Left renal pelvis (tissue), 4 donors: ENCODE measurements around the gene COPE. TPM values are rescaled to one million over a fixed set of nuclear protein-coding genes. Genes with fewer than 3 reads are reported as not detected.

Experiments used
- DNase-seq, 4 donors: peaks; one replicate each; pipeline ENCODE4 v3.0.0-alpha.2; 2013; ENCODE audit warnings: low read depth in 4 of 4, low spot score in 3 of 4
- polyA plus RNA-seq, 4 donors: library from polyadenylated mRNA; unstranded; fragments of 120-200 nt; gene quantifications; one replicate each; pipeline ENCODE4 v1.2.1, GENCODE V29; 2013; ENCODE audit not compliant: insufficient read length in 4 of 4

The COPE gene
- polyA plus RNA-seq, 4 donors, result 86.5 to 125 (median 98.0) TPM

- DNase-seq, result no peak
Observed at GRCh38 chr19:18869781-18870530, 49.2 kb downstream of the COPE start.

DNA sequence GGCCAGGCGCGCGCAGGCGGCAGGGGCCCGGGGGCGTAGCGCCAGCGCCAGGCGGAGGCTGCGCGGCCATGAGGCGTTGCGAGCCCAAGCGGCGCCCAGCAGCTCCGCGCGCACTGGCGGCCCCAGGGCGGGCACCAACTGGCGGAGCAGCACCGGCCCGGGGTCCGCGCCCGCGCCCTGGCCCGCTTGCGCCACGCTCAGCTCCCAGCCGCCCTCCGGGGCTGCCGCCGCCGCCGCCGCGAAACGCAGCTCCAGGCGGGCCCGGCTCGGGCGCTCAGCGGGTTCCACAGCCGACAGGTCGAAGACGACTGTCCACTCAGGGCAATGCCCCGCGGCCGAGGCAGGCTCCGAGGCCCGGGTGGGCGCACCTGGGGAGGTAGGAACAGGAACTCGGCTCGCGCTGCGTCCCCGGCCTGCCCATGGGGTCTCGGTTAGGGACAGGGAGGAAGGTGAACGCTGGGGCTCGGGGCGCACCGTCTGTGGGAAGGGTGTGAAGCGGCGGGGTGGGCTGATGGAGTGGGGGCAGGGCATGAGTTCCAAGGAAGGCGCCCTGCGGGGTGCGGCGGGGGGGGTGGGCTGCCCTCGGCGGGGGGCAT lies 50.1 kb downstream of the COPE start:
- no peak for DNase-seq

DNA sequence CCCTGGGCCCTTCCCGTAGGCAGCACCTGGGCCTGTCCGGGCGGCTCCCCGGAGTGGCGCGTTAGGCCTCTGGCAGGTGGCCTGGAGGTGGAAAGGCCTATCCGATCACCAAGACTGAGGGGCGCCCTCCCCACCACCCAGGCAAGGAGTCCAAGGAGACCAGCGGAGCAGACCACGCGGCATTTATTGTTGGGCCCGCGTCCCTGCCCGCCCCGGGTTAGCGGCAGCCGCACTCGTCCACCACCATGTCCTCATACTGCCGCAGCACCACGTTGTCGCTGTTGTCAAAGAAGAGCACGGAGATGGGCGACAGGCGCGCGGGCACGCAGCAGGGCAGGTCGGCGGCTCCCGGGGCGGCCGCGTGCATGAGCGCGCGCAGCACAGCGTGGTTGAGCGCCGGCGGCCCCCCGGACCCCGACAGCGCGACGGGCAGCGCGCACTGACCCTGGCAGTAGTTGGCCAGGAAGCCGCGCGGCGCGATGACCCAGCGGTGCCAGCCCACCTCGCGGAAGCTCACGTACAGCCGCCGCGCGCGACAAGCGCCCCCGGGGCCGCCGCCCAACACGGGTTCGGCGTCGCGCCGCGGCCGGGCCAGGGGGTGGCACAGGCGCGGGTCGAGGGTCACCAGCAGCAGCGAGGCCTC lies 50.7 kb downstream of the COPE start:
- DNase-seq, result no peak

DNA sequence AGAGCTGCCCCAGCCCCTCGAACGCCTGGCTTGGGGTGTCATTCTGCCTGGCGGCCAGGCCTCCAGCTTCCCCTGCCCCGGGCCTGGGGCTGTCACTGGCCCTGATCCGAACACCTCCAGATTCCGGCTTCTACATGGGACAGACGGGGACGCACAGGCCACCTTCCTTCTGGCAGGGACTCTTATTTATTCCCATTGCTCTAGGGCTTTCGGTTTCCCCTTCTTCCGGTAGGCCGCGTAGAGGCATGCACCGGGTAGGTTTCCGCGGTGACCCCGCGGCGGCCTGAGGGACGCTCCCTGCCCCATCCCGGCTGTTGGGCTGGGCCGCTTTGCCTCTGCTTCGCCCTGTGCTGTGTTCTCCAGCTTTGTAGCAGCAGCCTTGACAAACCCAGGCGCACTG lies 51.4 kb downstream of the COPE start:
- DNase-seq, result no peak

- no peak for DNase-seq
Observed at GRCh38 chr19:18867199-18867598, 52.0 kb downstream of the COPE start.

GRCh38 chr19:18866800-18867123 lies 52.4 kb downstream of the COPE start:
- DNase-seq, result no peak

DNA sequence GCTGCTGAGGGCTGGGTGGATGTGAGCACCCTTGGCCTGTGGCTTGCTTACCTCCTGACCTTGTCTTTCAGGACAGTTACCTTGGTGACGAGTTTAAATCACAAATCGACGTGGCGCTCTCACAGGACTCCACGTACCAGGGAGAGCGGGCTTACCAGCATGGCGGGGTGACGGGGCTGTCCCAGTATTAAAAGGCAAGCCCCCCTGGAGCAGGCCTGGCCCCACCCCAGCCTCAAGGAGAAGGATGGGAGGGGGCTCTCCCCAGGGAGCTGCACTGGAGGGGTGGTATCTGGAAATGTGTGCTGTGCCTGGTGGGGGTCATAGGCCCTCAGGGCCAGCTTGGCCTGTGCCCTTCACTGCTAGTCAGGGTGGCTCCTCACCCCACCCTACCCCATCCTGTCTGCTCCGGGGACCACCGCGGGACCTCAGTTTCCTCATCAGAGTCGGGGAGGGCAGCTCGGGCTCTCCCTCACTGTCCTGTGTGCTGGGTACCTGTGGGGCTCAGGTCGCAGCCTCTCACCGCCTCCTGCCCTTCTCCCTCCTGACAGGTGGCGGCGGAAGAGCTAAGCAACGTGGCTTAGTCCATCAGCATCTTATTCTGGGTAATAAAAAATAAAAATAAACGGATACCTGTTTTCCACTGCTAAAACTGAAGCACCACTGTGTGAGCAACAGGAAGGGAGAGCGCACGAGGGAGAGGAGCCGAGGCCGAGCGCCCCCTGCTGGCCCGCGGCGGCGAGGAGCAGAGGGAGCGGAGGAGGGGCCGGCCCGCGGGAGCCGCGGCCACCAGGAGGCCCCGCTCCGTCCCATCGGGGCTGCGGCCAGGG lies 53.0 kb downstream of the COPE start:
- DNase-seq, result no peak

GRCh38 chr19:18865106-18865972 lies 53.8 kb downstream of the COPE start:
- DNase-seq, result no peak

DNA sequence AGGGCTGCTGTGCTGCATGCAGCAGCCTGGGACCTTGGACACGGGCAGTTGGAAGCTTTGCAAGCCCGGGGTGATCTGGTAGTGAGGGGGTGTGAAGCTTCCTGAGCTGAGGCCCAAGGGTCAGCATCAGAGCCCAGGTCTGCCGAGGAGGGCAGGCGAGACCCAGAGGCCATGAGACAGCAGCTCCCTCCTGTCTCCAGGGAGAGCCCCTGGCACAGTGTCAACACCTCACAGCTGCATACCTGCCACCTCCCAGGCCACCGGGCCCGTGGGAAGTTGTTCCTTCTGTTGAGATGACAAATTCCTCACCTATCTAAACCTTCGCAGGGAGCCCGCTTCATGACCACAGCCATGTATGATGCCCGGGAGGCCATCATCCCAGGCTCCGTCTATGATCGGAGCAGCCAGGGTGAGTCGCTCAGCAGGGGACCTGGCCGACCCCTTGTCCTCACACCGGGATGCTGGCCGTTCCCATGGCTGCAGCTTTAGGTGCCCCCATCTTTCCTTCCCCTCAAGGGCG lies 55.3 kb downstream of the COPE start:
- DNase-seq, result no peak

- no peak for DNase-seq
Observed at GRCh38 chr19:18862976-18863842, 56.0 kb downstream of the COPE start.

- DNase-seq, result no peak
Observed at GRCh38 chr19:18861917-18862316, 57.3 kb downstream of the COPE start.

DNA sequence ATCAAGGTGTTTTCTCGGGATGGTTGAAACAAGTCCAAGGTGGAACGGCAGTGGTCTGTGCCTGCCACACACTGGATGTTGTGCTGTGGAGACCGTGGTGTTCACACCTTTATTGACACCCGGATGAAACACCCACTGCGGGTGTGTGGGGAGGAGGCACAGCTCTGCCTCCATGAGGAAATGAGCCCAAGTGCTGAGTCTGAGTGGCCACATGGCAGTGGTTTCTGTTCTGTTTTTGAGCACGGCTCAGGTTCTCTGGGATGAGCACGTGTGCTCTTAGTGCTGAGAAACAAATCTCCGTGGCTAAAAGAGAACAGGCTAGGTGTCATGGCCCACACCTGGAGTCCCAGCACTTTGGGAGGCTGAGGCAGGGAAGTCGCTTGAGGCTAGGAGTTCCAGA lies 58.0 kb downstream of the COPE start:
- DNase-seq, result no peak

- no peak for DNase-seq
Observed at GRCh38 chr19:18860725-18861124, 58.5 kb downstream of the COPE start.

GRCh38 chr19:18860302-18860700 lies 58.9 kb downstream of the COPE start:
- no peak for DNase-seq

GRCh38 chr19:18859676-18860301 lies 59.4 kb downstream of the COPE start:
- DNase-seq, result no peak

- DNase-seq, result no peak
Observed at GRCh38 chr19:18858906-18859646, 60.1 kb downstream of the COPE start.

DNA sequence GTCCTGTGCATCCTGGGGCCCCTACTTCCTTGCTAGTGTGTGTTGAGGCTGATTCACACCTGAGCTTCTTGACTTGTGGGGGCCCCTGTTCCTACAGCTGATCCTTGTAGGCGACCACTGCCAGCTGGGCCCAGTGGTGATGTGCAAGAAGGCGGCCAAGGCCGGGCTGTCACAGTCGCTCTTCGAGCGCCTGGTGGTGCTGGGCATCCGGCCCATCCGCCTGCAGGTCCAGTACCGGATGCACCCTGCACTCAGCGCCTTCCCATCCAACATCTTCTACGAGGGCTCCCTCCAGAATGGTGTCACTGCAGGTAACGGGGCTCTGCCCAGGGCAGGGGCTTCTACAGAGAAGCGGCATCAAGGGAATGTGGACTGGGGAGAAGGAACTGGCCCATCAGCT lies 62.0 kb downstream of the COPE start:
- DNase-seq, result no peak
